SIG-M5 treated with dmso at 0.1 percent for 504 hours (cell line): ENCODE data around the gene LTBP1.

Experiments
- DNase-seq: peaks from one replicate; lab custom pipeline; 2025; ENCODE audit not compliant: unreplicated experiment; lab: John Stamatoyannopoulos, UW

LTBP1 gene

DNA sequence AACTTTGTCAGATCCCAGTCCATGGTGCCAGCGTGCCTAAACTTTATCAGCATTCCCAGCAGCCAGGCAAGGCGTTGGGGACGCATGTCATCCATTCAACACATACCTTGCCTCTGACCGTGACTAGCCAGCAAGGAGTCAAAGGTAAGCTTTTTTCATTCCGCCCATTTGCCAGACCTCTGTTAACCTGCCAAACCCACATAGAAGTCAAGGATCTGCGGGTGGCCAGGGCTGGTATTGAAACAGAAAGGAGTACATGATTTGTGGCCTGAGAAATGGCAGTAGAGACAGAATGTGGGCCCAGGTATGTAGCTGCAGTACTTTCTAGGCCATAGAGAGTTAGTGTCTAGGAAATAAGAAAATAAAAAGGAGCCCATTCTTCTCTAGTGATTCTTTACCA lies 240.2 kb downstream of the LTBP1 start:
- DNase-seq: no peak

GRCh38 chr2:33188799-33189198 lies 242.0 kb downstream of the LTBP1 start:
- no peak for DNase-seq

GRCh38 chr2:33190393-33190937 lies 243.7 kb downstream of the LTBP1 start:
- no peak for DNase-seq

DNA sequence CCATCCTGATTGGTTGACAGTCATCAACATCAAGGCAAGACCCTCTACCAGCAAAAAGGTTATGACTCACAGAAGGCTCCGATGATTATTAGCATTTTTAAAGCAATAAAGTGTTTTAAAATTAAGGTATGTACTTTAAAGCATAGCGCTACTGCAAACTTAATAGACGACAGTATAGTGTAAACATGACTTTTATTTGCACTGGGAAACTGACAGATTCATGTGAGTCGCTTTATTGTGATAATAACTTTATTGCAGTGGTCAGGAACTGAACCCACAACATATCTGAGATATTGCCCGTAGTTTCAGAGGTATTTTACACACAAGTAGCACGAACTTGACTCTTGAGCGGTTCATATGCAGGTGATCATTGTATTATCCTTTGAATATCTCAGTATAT lies 249.1 kb downstream of the LTBP1 start:
- DNase-seq: no peak

DNA sequence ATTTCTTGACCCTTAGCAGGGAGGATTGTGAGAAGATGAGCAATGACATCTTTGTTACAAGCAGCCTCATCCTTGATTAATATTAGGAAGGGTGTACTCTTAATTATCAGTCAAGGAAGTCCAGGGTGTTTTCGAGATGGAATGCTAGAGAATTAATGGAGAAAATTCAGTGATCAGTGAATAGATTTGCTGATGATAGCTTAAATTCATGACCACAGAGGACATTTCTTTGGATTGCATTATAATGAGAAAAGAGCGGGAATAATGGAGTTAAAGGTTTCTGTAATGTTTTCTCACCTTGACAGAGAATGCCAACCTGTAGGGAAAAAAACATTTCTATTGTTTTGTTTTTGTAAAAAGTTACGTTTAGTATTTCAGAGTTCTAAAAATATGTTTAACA lies 249.9 kb downstream of the LTBP1 start:
- DNase-seq: no peak

DNA sequence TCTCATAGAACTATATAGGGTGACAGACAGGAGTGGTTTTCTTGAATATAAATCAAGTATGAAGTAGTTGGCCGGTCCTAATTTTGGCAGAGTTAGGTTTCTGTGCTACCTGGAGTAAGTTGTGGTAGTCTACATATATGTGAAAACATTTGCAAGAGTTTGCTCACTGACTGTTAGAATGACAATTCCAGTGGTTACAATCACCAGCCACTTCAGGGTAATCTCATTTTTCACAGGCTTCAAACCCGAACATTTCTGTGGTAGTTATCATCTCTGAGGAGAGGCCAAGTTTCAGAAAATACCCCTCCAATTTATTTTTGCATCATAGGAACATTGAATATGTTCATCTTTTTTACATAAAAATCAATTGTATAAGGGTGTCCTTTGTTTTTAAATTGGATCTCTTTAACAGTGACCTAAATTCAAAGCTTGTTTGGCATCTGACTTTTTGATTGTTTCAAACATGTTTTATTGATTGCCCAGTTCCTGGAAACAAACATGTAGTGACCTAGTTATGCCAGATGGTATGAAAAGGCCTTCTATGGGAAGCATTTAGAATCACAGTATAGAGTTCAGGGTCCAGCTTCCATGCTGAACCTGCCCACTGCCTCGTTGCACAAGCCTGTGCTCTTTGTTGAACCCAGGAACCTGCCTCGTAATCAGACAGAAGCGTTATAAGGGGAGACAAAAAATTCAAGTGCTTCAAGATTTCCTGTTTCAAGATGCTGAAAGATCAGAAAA lies 250.6 kb downstream of the LTBP1 start:
- no peak for DNase-seq

GRCh38 chr2:33202641-33203522 lies 256.1 kb downstream of the LTBP1 start:
- no peak for DNase-seq

DNA sequence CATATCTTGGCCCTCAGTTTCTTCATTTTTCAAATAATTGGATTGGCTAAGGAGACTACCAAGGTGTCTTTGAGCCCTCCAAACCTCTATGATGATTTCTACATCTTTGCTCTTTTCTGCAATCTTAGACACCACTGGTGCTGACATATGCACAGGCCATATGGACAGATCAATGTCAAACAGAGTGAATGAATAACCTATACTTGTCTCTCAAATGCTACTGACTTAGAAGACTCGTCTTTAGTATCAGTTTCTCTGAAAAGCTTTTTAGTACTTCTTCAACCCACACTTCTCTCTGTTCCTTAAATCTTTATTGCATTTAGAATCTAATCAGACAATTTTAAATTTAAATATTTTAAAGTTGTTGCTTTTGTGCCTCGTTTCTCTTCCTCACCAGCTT lies 258.2 kb downstream of the LTBP1 start:
- DNase-seq: no peak

- no peak for DNase-seq
These were observed 259.1 kb downstream of the LTBP1 start for GRCh38 chr2:33205693-33206434.

GRCh38 chr2:33207151-33207740 lies 260.5 kb downstream of the LTBP1 start:
- DNase-seq: no peak

- no peak for DNase-seq
These were observed 261.6 kb downstream of the LTBP1 start for GRCh38 chr2:33208400-33208799.

- DNase-seq: no peak
These were observed 263.2 kb downstream of the LTBP1 start for GRCh38 chr2:33209976-33210375.

- DNase-seq: peak; percentile 81
These were observed 263.9 kb downstream of the LTBP1 start for GRCh38 chr2:33210626-33211025.

- peak; percentile 5 for DNase-seq
These were observed 265.4 kb downstream of the LTBP1 start for GRCh38 chr2:33212151-33212550.

- no peak for DNase-seq
These were observed 266.5 kb downstream of the LTBP1 start for GRCh38 chr2:33213244-33213643.

GRCh38 chr2:33213648-33214047 lies 266.9 kb downstream of the LTBP1 start:
- DNase-seq: no peak

DNA sequence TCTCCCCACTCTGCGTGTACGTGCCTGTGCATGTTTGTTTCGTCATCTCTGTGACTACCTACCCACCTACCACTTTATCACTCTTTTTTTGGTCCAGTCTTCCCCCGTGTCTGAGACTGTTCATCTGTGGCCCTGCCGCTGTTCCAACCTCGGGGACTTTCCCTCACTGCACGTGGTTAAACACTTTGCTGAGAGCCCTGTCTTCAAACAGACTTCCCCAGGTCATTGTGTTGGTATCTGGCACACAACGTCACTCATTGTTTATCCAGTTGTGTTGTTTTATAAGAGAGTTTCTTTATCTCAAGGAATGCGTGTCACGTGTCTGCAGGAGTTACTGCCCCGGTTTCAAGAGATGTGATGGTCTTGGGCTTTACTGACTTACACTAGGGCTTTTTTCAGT lies 267.7 kb downstream of the LTBP1 start:
- DNase-seq: no peak

GRCh38 chr2:33214857-33215256 lies 268.1 kb downstream of the LTBP1 start:
- no peak for DNase-seq

- DNase-seq: no peak
These were observed 268.5 kb downstream of the LTBP1 start for GRCh38 chr2:33215299-33215698.

- no peak for DNase-seq
These were observed 269.2 kb downstream of the LTBP1 start for GRCh38 chr2:33215983-33216382.
